ENCODE data around the gene A3GALT2. TPM values are rescaled to one million over a fixed set of nuclear protein-coding genes. Genes with fewer than 3 reads are reported as not detected.

A3GALT2 gene
- total RNA-seq, 1 donor from 2014 or later, result not detected

- DNase-seq (ENCODE audit: low spot score) (no peak), ATAC-seq (no peak)
- intact Hi-C loops (cut with DNase I), result no loop called here
These were observed 52.4 kb downstream of the A3GALT2 start for GRCh38 chr1:33268457-33268856.

GRCh38 chr1:33267468-33268205 lies 53.3 kb downstream of the A3GALT2 start:
- DNase-seq (ENCODE audit: low spot score) (no peak), ATAC-seq (no peak)
- intact Hi-C loops (cut with DNase I), result no loop called here

- ATAC-seq (no peak), DNase-seq (ENCODE audit: low spot score) (no peak)
- intact Hi-C loops (cut with DNase I), result no loop called here
These were observed 54.1 kb downstream of the A3GALT2 start for GRCh38 chr1:33266766-33267165.

- DNase-seq (ENCODE audit: low spot score), result no peak
- intact Hi-C loops (cut with DNase I), result no loop called here
- no peak for ATAC-seq
These were observed 54.9 kb downstream of the A3GALT2 start for GRCh38 chr1:33265780-33266605.

- DNase-seq (ENCODE audit: low spot score), result no peak
- intact Hi-C loops (cut with DNase I), result no loop called here
- ATAC-seq, result no peak
These were observed 56.9 kb downstream of the A3GALT2 start for GRCh38 chr1:33263890-33264504.

- DNase-seq (ENCODE audit: low spot score) (no peak), ATAC-seq (no peak)
- intact Hi-C loops (cut with DNase I), result no loop called here
These were observed 59.6 kb downstream of the A3GALT2 start for GRCh38 chr1:33261344-33261743.

GRCh38 chr1:33260439-33260838 lies 60.5 kb downstream of the A3GALT2 start:
- no peak for ATAC-seq
- intact Hi-C loops (cut with DNase I), result no loop called here
- DNase-seq (ENCODE audit: low spot score), result no peak

GRCh38 chr1:33259879-33260278 lies 61.0 kb downstream of the A3GALT2 start:
- no peak for ATAC-seq
- DNase-seq (ENCODE audit: low spot score), result no peak
- intact Hi-C loops (cut with DNase I), result no loop called here

- ATAC-seq, result no peak
- intact Hi-C loops (cut with DNase I), result no loop called here
- no peak for DNase-seq (ENCODE audit: low spot score)
These were observed 62.1 kb downstream of the A3GALT2 start for GRCh38 chr1:33258788-33259274.

- intact Hi-C loops (cut with DNase I), result no loop called here
- no peak for DNase-seq (ENCODE audit: low spot score)
- ATAC-seq, result peak; percentile 3
These were observed 62.9 kb downstream of the A3GALT2 start for GRCh38 chr1:33257772-33258712.

GRCh38 chr1:33257207-33257771 lies 63.6 kb downstream of the A3GALT2 start:
- ATAC-seq, result no peak
- no peak for DNase-seq (ENCODE audit: low spot score)
- intact Hi-C loops (cut with DNase I), result no loop called here

Small RNAs within 50 kb of the gene (microRNA-seq; reads per million reads assigned to microRNA genes)
- 45.6 reads per million, percentile 46 among the genes with 10 or more reads in this experiment for gene MIR3605

Other genes with a start within 250 kb of the A3GALT2 start
- gene AZIN2, start 239.9 kb downstream of the A3GALT2 start, total RNA-seq, result 12.4 TPM
- gene TRIM62, start 139.1 kb downstream of the A3GALT2 start, total RNA-seq, result 12.7 TPM
- gene ZNF362, start 64.6 kb downstream of the A3GALT2 start, total RNA-seq, result 40.0 TPM
- 109 TPM for gene PHC2, start 110.0 kb upstream of the A3GALT2 start, total RNA-seq
- gene ZSCAN20, start 151.5 kb upstream of the A3GALT2 start, total RNA-seq, result 8.1 TPM

All from sciatic nerve (tissue), 2 donors.